GM21367 (cell line): Measurements from ENCODE around the gene BOD1L2.

Experiments
- ATAC-seq: cut with Tn5 transposase; IDR thresholded peaks from one replicate; pipeline ENCODE4 v1.9.1; 2021; ENCODE audit not compliant: unreplicated experiment

The BOD1L2 gene

GRCh38 chr18:57146956-57147636, at the start of gene BOD1L2:
Gene BOD1L2, plus strand, starts transcription at chr18:57147087. Its CDS starts 226 bp downstream, at chr18:57147313.
- no peak for ATAC-seq

DNA sequence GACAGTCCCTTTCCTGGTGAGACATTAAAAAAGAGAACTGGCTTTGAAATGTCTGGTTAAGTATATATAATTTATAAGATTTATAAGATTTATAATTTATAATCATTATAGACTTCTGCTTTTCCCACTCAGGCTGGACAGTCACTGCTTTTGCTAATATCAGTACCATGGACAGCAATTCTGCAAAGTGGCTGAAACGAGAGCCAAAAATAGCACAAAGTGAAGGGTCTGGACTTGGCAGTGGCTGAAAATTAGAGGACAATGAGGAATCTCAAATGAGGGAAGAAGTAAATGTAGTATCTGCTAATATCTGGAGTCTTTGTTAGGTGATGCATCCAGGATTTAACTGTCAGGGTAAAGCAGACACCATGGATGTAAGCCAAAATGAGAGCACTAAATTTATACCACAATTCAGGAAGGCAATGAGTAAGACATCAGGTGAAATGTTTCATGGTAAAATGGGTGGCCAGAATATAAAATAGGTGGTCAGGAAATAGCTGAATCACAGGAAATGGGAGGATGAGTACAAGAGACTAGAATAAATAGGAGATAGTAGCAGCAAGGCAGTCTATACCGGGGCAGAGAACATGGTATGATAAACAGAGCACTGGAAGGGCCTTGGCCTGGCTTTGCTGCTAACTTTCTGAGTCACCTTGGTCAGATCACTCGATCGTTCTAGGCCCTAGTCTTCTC, 39.6 kb upstream of the BOD1L2 start:
- no peak for ATAC-seq

GRCh38 chr18:57110290-57110689, 36.6 kb upstream of the BOD1L2 start:
- no peak for ATAC-seq

- ATAC-seq = no peak
Measured at GRCh38 chr18:57113799-57114420, 33.0 kb upstream of the BOD1L2 start.

- ATAC-seq = no peak
Measured at GRCh38 chr18:57116598-57117132, 30.2 kb upstream of the BOD1L2 start.

DNA sequence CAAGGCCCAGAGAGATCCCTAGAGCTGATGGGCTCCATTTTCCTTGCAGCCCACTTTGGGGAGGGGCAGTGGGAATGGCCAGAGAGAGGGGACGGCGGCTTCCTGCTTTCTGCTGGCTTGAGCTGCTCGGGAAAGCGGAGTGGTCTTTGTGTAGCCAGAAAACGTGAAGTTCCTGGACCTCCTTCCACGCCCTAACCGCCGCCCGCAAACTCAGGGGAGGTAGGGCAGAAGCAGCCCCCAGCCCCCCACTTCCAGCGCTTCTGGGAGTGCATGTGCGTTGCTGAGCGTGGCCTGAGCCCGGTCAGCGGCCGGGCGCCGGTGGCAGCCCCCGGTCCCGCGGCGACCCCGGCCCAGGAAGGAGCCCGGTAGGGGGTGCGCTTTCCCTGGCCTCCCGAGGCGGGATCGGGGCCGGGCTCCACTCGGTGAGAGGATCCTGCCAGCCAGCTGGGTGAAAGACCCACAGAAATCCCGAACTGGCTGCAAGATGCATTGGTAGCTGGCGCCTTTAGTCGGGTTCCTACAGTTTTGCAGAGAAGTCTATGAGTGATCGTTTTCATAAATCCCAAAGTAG, 25.3 kb upstream of the BOD1L2 start:
- no peak for ATAC-seq

DNA sequence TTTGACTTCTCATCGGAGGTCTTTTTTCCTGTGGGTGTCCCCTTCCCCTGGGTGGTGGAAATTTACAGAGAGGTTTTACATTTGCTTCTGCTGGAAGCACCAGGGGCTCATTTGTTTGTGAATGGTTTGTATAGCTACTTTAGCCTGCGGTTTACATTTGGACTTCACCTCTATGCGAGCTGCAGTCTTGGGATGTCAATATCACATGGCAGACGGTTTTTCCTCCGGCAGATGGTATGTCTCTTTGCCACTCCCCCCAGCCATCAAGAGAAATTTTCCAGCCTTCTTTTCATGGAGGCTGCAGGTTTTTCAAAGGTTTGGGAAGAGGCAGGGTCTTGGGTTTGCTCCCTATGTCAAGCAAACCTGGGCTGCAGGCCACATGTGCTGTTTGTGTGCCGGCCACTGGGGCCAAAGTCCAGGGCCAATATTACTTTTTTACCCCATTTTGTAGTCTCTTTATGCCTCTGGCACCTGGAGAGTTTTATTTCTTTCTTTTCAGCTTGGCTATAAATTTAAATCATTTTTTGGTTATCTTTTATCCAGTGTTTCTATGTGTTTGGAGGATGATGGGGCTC, 23.9 kb upstream of the BOD1L2 start:
- ATAC-seq = no peak

DNA sequence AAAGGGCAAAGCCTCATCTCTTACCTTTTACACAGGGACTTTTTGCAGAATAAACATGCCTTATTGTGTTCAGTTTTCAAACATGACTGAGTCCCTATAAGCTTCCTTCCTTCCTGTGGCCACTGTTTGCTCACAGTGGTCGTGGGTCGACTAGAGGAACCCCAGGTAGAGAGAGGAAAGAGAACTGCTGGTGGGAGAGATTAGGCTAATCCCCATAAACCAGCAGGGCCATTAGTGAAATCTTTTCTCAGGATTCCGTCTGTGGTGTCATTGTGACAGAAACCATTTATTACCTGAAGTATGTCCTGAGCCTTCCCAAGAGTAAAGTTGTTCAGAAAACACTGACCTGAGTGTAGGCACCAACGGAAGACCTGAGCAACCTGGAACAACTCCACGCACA, 21.3 kb upstream of the BOD1L2 start:
- no peak for ATAC-seq

- ATAC-seq = no peak
Measured at GRCh38 chr18:57128220-57128932, 18.5 kb upstream of the BOD1L2 start.

DNA sequence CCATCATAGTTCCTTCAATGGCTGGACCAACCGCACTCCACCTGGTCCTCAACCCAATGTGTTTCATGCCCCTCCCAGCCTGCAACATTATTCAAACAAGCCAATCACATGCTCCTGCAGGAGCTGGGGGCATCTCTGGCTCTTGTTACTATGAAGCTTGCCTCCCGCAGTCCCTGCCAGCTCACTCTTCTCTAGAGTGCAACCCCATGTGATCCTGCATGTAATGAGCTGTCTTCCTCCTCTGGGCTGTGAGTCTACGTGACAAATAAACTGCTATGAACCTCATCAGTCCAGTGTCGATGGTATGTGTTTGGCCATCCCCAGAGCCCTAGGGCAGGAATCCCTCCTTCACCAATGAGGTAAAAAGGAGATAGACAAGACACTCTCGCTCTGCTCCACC, 15.8 kb upstream of the BOD1L2 start:
- ATAC-seq = no peak

GRCh38 chr18:57131782-57132181, 15.1 kb upstream of the BOD1L2 start:
- no peak for ATAC-seq

GRCh38 chr18:57134618-57135135, 12.2 kb upstream of the BOD1L2 start:
- no peak for ATAC-seq

DNA sequence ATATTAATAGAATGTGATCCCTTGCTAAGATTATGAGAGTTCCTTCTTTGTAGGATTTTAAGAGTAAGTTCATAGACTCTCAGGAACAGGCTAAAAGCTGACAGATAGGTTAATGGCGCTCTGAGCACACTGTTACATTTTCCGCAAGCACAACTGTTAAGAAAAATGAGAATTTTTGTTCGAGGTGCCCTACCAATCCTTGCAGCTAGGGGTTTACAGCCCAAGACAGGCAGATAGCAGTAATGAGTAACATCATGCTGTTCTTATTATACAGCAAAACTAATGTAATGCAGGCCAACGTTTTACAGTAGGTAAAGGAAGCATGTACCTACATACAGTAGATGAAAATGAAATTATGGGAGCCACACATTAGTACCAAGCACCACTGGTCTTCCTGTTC, 11.2 kb upstream of the BOD1L2 start:
- no peak for ATAC-seq

GRCh38 chr18:57137847-57138246, 9.0 kb upstream of the BOD1L2 start:
- no peak for ATAC-seq

DNA sequence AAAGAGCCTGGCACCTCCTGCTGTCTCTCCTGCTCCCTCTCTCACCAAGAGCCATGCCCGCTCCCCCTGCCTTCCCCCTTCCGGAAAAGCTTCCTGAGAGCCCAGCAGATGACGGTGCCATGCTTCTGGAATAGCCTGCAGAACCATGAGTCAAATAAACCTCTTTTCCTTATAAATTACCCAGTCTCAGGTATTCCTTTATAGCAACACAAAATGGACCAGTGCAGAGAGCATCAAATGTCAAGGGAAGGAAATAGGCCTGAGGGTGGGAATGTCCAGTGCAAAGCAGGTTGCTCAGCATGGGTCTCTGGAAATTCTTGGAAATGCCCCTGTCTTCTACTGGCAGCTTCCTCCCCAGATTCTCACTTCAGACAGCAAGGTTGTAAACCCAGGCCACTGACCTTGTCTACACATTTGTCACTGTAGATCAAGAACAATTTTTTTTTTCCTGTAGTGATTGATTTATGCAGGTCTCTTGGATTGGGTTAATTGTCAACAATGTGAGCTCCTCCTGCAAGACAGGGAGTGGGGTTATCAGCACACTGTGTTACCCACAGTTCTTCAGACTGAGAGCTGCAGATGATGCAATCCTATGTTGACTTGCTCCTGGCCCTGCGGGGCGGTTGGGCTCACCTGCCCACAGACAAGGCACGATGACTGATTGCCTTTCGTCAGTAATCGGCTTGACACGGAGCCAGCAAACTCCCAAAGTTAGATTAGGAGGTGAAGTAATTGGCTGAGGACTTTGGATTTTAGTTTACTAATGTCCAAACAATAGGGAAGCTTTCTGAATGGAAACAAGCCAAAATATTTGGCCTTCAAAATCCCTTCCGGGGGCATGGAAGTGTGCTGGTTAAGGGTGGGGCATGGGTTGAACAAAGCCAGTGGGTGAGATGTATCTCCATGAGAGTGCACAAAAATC, 5.4 kb upstream of the BOD1L2 start:
- no peak for ATAC-seq

- ATAC-seq = no peak
Measured at GRCh38 chr18:57142324-57142723, 4.6 kb upstream of the BOD1L2 start.

- ATAC-seq = no peak
Measured at GRCh38 chr18:57143265-57143664, 3.6 kb upstream of the BOD1L2 start.

GRCh38 chr18:57148263-57148662, 1.4 kb downstream of the BOD1L2 start:
- ATAC-seq = no peak

DNA sequence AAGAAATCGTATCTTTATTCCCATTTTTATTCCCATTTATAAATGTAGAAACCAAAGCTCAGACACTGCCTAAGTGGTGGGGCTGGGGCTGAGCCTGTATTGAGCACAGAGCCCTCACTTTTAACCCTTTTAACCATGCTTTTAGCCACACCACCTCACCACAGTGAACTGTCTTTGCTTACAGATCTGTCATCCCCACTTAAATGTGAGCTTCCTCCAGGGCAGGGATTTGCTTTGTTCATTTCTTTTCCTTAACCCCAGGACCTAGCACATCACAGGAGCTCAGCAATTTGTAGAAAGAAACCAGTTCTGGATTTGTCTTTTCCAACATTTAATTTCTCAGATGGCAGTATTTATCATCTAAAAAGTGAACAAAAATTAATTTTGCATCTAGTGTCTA, 2.2 kb downstream of the BOD1L2 start:
- ATAC-seq = no peak
